Measurements from ENCODE around the gene CCDC43. TPM values are rescaled to one million over a fixed set of nuclear protein-coding genes. Genes with fewer than 3 reads are reported as not detected.

Gene CCDC43
- total and polyA plus RNA-seq, 8 donors, result 20.3 to 33.2 (median 30.9) TPM

- no peak for DNase-seq
- intact Hi-C loops (cut with DNase I), result no loop called here
- no peak for ATAC-seq
- Histone ChIP-seq H3K36me3 (peaks cover 0 to 19% of the 10 kb centered on the region in 2 donors), H3K4me3 (no peak overlapping the region), H3K27ac (no peak overlapping the region), H3K4me1 (no peaks in the 10 kb centered on the region), H3K9me3 (no peaks in the 10 kb centered on the region), H3K27me3 (no peaks in the 10 kb centered on the region)
- TF ChIP-seq CTCF (IDR thresholded peaks at IDR 0.05), result no peak
Measured at GRCh38 chr17:44673893-44674292, 15.7 kb downstream of the CCDC43 start.

- no peaks in the 10 kb centered on the region for H3K4me1 ChIP-seq
- H3K9me3 ChIP-seq, result no peaks in the 10 kb centered on the region
- no peaks in the 10 kb centered on the region for H3K27me3 ChIP-seq
- DNase-seq, result no peak
- TF ChIP-seq CTCF (IDR thresholded peaks at IDR 0.05), result peak; percentile 29 to 32
- H3K36me3 ChIP-seq, result peaks cover 0 to 6% of the 10 kb centered on the region in 2 donors
- ATAC-seq, result no peak
- no peak overlapping the region for H3K27ac ChIP-seq
- H3K4me3 ChIP-seq, result no peak overlapping the region
- intact Hi-C loops (cut with DNase I), result no loop called here
Measured at GRCh38 chr17:44672479-44673093, 17.0 kb downstream of the CCDC43 start.

- H3K27me3 ChIP-seq, result peaks cover 0 to 6% of the 10 kb centered on the region in 2 donors
- peak in 2 of 4 donors; percentile 22 to 39 for DNase-seq
- no peak overlapping the region for H3K4me3 ChIP-seq
- no peak overlapping the region for H3K27ac ChIP-seq
- H3K4me1 ChIP-seq, result no peaks in the 10 kb centered on the region
- no peak for TF ChIP-seq CTCF (IDR thresholded peaks at IDR 0.05)
- H3K36me3 ChIP-seq, result no peaks in the 10 kb centered on the region
- intact Hi-C loops (cut with DNase I), result no loop called here
- no peaks in the 10 kb centered on the region for H3K9me3 ChIP-seq
- no peak for ATAC-seq
Measured at GRCh38 chr17:44666006-44666405, 23.6 kb downstream of the CCDC43 start.

- DNase-seq, result no peak
- no peak for ATAC-seq
- no peak overlapping the region for H3K27ac ChIP-seq
- intact Hi-C loops (cut with DNase I), result no loop called here
- no peaks in the 10 kb centered on the region for H3K36me3 ChIP-seq
- H3K4me1 ChIP-seq, result no peaks in the 10 kb centered on the region
- peaks cover 0 to 10% of the 10 kb centered on the region in 2 donors for H3K27me3 ChIP-seq
- H3K9me3 ChIP-seq, result no peaks in the 10 kb centered on the region
- H3K4me3 ChIP-seq, result no peak overlapping the region
- TF ChIP-seq CTCF (IDR thresholded peaks at IDR 0.05), result no peak
Measured at GRCh38 chr17:44664867-44665266, 24.7 kb downstream of the CCDC43 start.

GRCh38 chr17:44663095-44663494 lies 26.5 kb downstream of the CCDC43 start:
- no peaks in the 10 kb centered on the region for H3K9me3 ChIP-seq
- no peaks in the 10 kb centered on the region for H3K36me3 ChIP-seq
- H3K27me3 ChIP-seq, result peaks cover 0 to 20% of the 10 kb centered on the region in 2 donors
- intact Hi-C loops (cut with DNase I), result no loop called here
- H3K4me3 ChIP-seq, result no peak overlapping the region
- DNase-seq, result no peak
- no peaks in the 10 kb centered on the region for H3K4me1 ChIP-seq
- no peak overlapping the region for H3K27ac ChIP-seq
- TF ChIP-seq CTCF (IDR thresholded peaks at IDR 0.05), result no peak
- ATAC-seq, result no peak
